HG02981 (cell line): ENCODE data around the gene SLC22A1.

ENCODE experiments used
- ATAC-seq: cut with Tn5 transposase; IDR thresholded peaks from one replicate; pipeline ENCODE4 v1.9.1; 2021; ENCODE audit warnings: mild to moderate bottlenecking, moderate library complexity; ENCODE audit not compliant: unreplicated experiment

Gene SLC22A1

GRCh38 chr6:160167604-160168399, 46.2 kb downstream of the SLC22A1 start:
- no peak for ATAC-seq

- ATAC-seq: no peak
These were observed 48.5 kb downstream of the SLC22A1 start for GRCh38 chr6:160170018-160170680.

- no peak for ATAC-seq
These were observed 51.1 kb downstream of the SLC22A1 start for GRCh38 chr6:160172704-160173103.

- ATAC-seq: no peak
These were observed 52.4 kb downstream of the SLC22A1 start for GRCh38 chr6:160173806-160174527.

- ATAC-seq: no peak
These were observed 53.1 kb downstream of the SLC22A1 start for GRCh38 chr6:160174681-160175080.

GRCh38 chr6:160177220-160177619, 55.6 kb downstream of the SLC22A1 start:
- no peak for ATAC-seq

- no peak for ATAC-seq
These were observed 56.7 kb downstream of the SLC22A1 start for GRCh38 chr6:160178271-160178670.

- ATAC-seq: no peak
These were observed 59.1 kb downstream of the SLC22A1 start for GRCh38 chr6:160180706-160181105.

- ATAC-seq: no peak
These were observed 67.2 kb downstream of the SLC22A1 start for GRCh38 chr6:160188773-160189172.

- ATAC-seq: no peak
These were observed 68.5 kb downstream of the SLC22A1 start for GRCh38 chr6:160190081-160190480.

GRCh38 chr6:160190973-160191372, 69.4 kb downstream of the SLC22A1 start:
- ATAC-seq: no peak

GRCh38 chr6:160192840-160193239, 71.2 kb downstream of the SLC22A1 start:
- ATAC-seq: no peak

GRCh38 chr6:160194808-160195207, 73.2 kb downstream of the SLC22A1 start:
- ATAC-seq: no peak

- ATAC-seq: no peak
These were observed 76.0 kb downstream of the SLC22A1 start for GRCh38 chr6:160197662-160198061.

GRCh38 chr6:160198606-160199211, 77.1 kb downstream of the SLC22A1 start:
- ATAC-seq: peak; percentile 96

GRCh38 chr6:160201061-160201460, 79.4 kb downstream of the SLC22A1 start:
- no peak for ATAC-seq

GRCh38 chr6:160202411-160202810, 80.8 kb downstream of the SLC22A1 start:
- no peak for ATAC-seq

- ATAC-seq: no peak
These were observed 81.5 kb downstream of the SLC22A1 start for GRCh38 chr6:160203076-160203475.

- no peak for ATAC-seq
These were observed 81.9 kb downstream of the SLC22A1 start for GRCh38 chr6:160203522-160203921.

- ATAC-seq: no peak
These were observed 82.3 kb downstream of the SLC22A1 start for GRCh38 chr6:160203953-160204352.

- ATAC-seq: no peak
These were observed 83.1 kb downstream of the SLC22A1 start for GRCh38 chr6:160204710-160205109.
